Measurements from ENCODE around the gene BCCIP.

BCCIP gene

GRCh38 chr10:125797994-125798662, 25.2 kb upstream of the BCCIP start:
- no peak for DNase-seq (ENCODE audit: low spot score)

GRCh38 chr10:125799451-125800182, 23.7 kb upstream of the BCCIP start:
- DNase-seq (ENCODE audit: low spot score), result no peak

GRCh38 chr10:125801574-125801973, 21.8 kb upstream of the BCCIP start:
- DNase-seq (ENCODE audit: low spot score), result no peak

- DNase-seq (ENCODE audit: low spot score), result no peak
Observed at GRCh38 chr10:125802131-125802530, 21.2 kb upstream of the BCCIP start.

GRCh38 chr10:125802739-125803138, 20.6 kb upstream of the BCCIP start:
- no peak for DNase-seq (ENCODE audit: low spot score)

- no peak for DNase-seq (ENCODE audit: low spot score)
Observed at GRCh38 chr10:125808047-125808446, 15.3 kb upstream of the BCCIP start.

GRCh38 chr10:125811251-125811650, 12.1 kb upstream of the BCCIP start:
- peak; percentile 51 for DNase-seq (ENCODE audit: low spot score)

- DNase-seq (ENCODE audit: low spot score), result peak; percentile 20
Observed at GRCh38 chr10:125812128-125812750, 11.1 kb upstream of the BCCIP start.

GRCh38 chr10:125815764-125816163, 7.6 kb upstream of the BCCIP start:
- DNase-seq (ENCODE audit: low spot score), result no peak

- DNase-seq (ENCODE audit: low spot score), result no peak
Observed at GRCh38 chr10:125816548-125816947, 6.8 kb upstream of the BCCIP start.

GRCh38 chr10:125817337-125817946, 5.9 kb upstream of the BCCIP start:
- DNase-seq (ENCODE audit: low spot score), result no peak

- DNase-seq (ENCODE audit: low spot score), result no peak
Observed at GRCh38 chr10:125820701-125821100, 2.6 kb upstream of the BCCIP start.

GRCh38 chr10:125823663-125824251, 411 bp downstream of the BCCIP start:
- DNase-seq (ENCODE audit: low spot score), result peak; percentile 7

- DNase-seq (ENCODE audit: low spot score), result peak; percentile 18
Observed at GRCh38 chr10:125824736-125825135, 1.4 kb downstream of the BCCIP start.

- DNase-seq (ENCODE audit: low spot score), result no peak
Observed at GRCh38 chr10:125827133-125827532, 3.8 kb downstream of the BCCIP start.

GRCh38 chr10:125828311-125828710, 5.0 kb downstream of the BCCIP start:
- DNase-seq (ENCODE audit: low spot score), result no peak

GRCh38 chr10:125836746-125837145, 13.4 kb downstream of the BCCIP start:
- DNase-seq (ENCODE audit: low spot score), result no peak

- no peak for DNase-seq (ENCODE audit: low spot score)
Observed at GRCh38 chr10:125838802-125839575, 15.6 kb downstream of the BCCIP start.

- DNase-seq (ENCODE audit: low spot score), result no peak
Observed at GRCh38 chr10:125840406-125840805, 17.1 kb downstream of the BCCIP start.

GRCh38 chr10:125840955-125841354, 17.6 kb downstream of the BCCIP start:
- no peak for DNase-seq (ENCODE audit: low spot score)

GRCh38 chr10:125843603-125844329, 20.4 kb downstream of the BCCIP start:
- no peak for DNase-seq (ENCODE audit: low spot score)

Measured in AG08395 (cell line).